ENCODE measurements around the gene KCNH2.
"Not testable (repeated sequence)": the region's sequence is repeated elsewhere in the genome, so short reads cannot be mapped to it uniquely, and the experiment has no call there.

Gene KCNH2

GRCh38 chr7:150917969-150918368, 60.2 kb downstream of the KCNH2 start:
- no peak overlapping the region for H3K4me3 ChIP-seq (ENCODE audit: low read length)
- no peak for TF ChIP-seq CTCF (conservative IDR thresholded peaks at IDR 0.05; ENCODE audit: low read depth, low read length)
- DNase-seq (ENCODE audit: low read depth) = no peak

GRCh38 chr7:150916670-150917069, 61.5 kb downstream of the KCNH2 start:
- TF ChIP-seq CTCF (conservative IDR thresholded peaks at IDR 0.05; ENCODE audit: low read depth, low read length) = no peak
- no peak overlapping the region for H3K4me3 ChIP-seq (ENCODE audit: low read length)
- no peak for DNase-seq (ENCODE audit: low read depth)

- no peak for DNase-seq (ENCODE audit: low read depth)
- no peak for TF ChIP-seq CTCF (conservative IDR thresholded peaks at IDR 0.05; ENCODE audit: low read depth, low read length)
- H3K4me3 ChIP-seq (ENCODE audit: low read length) = no peak overlapping the region
Observed at GRCh38 chr7:150914966-150915365, 63.2 kb downstream of the KCNH2 start.

- H3K4me3 ChIP-seq (ENCODE audit: low read length) = no peak overlapping the region
- no peak for DNase-seq (ENCODE audit: low read depth)
- no peak for TF ChIP-seq CTCF (conservative IDR thresholded peaks at IDR 0.05; ENCODE audit: low read depth, low read length)
Observed at GRCh38 chr7:150914196-150914595, 63.9 kb downstream of the KCNH2 start.

- DNase-seq (ENCODE audit: low read depth) = no peak
- no peak overlapping the region for H3K4me3 ChIP-seq (ENCODE audit: low read length)
- TF ChIP-seq CTCF (conservative IDR thresholded peaks at IDR 0.05; ENCODE audit: low read depth, low read length) = no peak
Observed at GRCh38 chr7:150912427-150912826, 65.7 kb downstream of the KCNH2 start.

- no peak overlapping the region for H3K4me3 ChIP-seq (ENCODE audit: low read length)
- no peak for TF ChIP-seq CTCF (conservative IDR thresholded peaks at IDR 0.05; ENCODE audit: low read depth, low read length)
- no peak for DNase-seq (ENCODE audit: low read depth)
Observed at GRCh38 chr7:150911590-150912267, 66.4 kb downstream of the KCNH2 start.

- H3K4me3 ChIP-seq (ENCODE audit: low read length) = no peak overlapping the region
- no peak for DNase-seq (ENCODE audit: low read depth)
- TF ChIP-seq CTCF (conservative IDR thresholded peaks at IDR 0.05; ENCODE audit: low read depth, low read length) = no peak
Observed at GRCh38 chr7:150910996-150911422, 67.1 kb downstream of the KCNH2 start.

GRCh38 chr7:150910305-150910995, 67.7 kb downstream of the KCNH2 start:
- not testable (repeated sequence) for H3K4me3 ChIP-seq (ENCODE audit: low read length); DNase-seq (ENCODE audit: low read depth)
